Measurements from ENCODE around the gene PRDM16. TPM values are rescaled to one million over a fixed set of nuclear protein-coding genes. Genes with fewer than 3 reads are reported as not detected.

PRDM16 gene
- total and polyA plus RNA-seq, 4 donors: 0.05 to 0.67 (median 0.19) TPM

GRCh38 chr1:3307359-3307758 lies 238.4 kb downstream of the PRDM16 start:
- Histone ChIP-seq H3K27ac (ENCODE audit: low read depth in 1 of 2, low read length in 2 of 2) (no peak overlapping the region), H3K36me3 (ENCODE audit: control insufficient read depth in 4 of 4, insufficient read depth in 3 of 4, low read depth in 1 of 4, low read length in 3 of 4) (no peaks in the 10 kb centered on the region), H3K9me3 (ENCODE audit: control insufficient read depth in 4 of 4, low read length in 3 of 4) (peaks cover 0 to 1% (median 0%) of the 10 kb centered on the region in 4 donors), H3K9ac (ENCODE audit: low read depth in 1 of 2, low read length in 2 of 2) (no peak overlapping the region), H3K27me3 (ENCODE audit: control insufficient read depth in 4 of 4, insufficient read depth in 4 of 4, low read length in 3 of 4) (peaks cover 0 to 3% (median 0%) of the 10 kb centered on the region in 4 donors), H3K4me3 (ENCODE audit: low read depth in 1 of 3, low read length in 3 of 3) (no peak overlapping the region), H3K4me1 (ENCODE audit: control insufficient read depth in 4 of 4, insufficient read depth in 4 of 4, low read length in 3 of 4) (no peaks in the 10 kb centered on the region)
- no peak for DNase-seq (ENCODE audit: low spot score)
- WGBS: 85% methylated on average over 8 of the region's 8 CpGs
- no peak for TF ChIP-seq SP1 (IDR thresholded peaks at IDR 0.05)

- H3K4me3 ChIP-seq (ENCODE audit: low read depth in 1 of 3, low read length in 3 of 3): no peak overlapping the region
- no peaks in the 10 kb centered on the region for H3K36me3 ChIP-seq (ENCODE audit: control insufficient read depth in 4 of 4, insufficient read depth in 3 of 4, low read depth in 1 of 4, low read length in 3 of 4)
- TF ChIP-seq RXRA (IDR thresholded peaks at IDR 0.05) (no peak), REST (IDR thresholded peaks at IDR 0.05) (no peak), JUND (IDR thresholded peaks at IDR 0.05) (no peak), YY1 (IDR thresholded peaks at IDR 0.05) (no peak)
- no peaks in the 10 kb centered on the region for H3K4me1 ChIP-seq (ENCODE audit: control insufficient read depth in 4 of 4, insufficient read depth in 4 of 4, low read length in 3 of 4)
- no peaks in the 10 kb centered on the region for H3K9me3 ChIP-seq (ENCODE audit: control insufficient read depth in 4 of 4, low read length in 3 of 4)
- no peak overlapping the region for H3K27ac ChIP-seq (ENCODE audit: low read depth in 1 of 2, low read length in 2 of 2)
- peaks cover 0 to 3% (median 0%) of the 10 kb centered on the region in 4 donors for H3K27me3 ChIP-seq (ENCODE audit: control insufficient read depth in 4 of 4, insufficient read depth in 4 of 4, low read length in 3 of 4)
- DNase-seq (ENCODE audit: low spot score): no peak
- no peak overlapping the region for H3K9ac ChIP-seq (ENCODE audit: low read depth in 1 of 2, low read length in 2 of 2)
- 91% methylated on average over 11 of the region's 11 CpGs for WGBS
Measured at GRCh38 chr1:3308053-3308452, 239.1 kb downstream of the PRDM16 start.

- WGBS: 82% methylated on average over 25 of the region's 25 CpGs
- H3K27ac ChIP-seq (ENCODE audit: low read depth in 1 of 2, low read length in 2 of 2): no peak overlapping the region
- H3K9ac ChIP-seq (ENCODE audit: low read depth in 1 of 2, low read length in 2 of 2): no peak overlapping the region
- H3K36me3 ChIP-seq (ENCODE audit: control insufficient read depth in 4 of 4, insufficient read depth in 3 of 4, low read depth in 1 of 4, low read length in 3 of 4): no peaks in the 10 kb centered on the region
- H3K4me3 ChIP-seq (ENCODE audit: low read depth in 1 of 3, low read length in 3 of 3): no peak overlapping the region
- no peak for DNase-seq (ENCODE audit: low spot score)
- no peaks in the 10 kb centered on the region for H3K9me3 ChIP-seq (ENCODE audit: control insufficient read depth in 4 of 4, low read length in 3 of 4)
- peaks cover 0 to 8% (median 0%) of the 10 kb centered on the region in 4 donors for H3K27me3 ChIP-seq (ENCODE audit: control insufficient read depth in 4 of 4, insufficient read depth in 4 of 4, low read length in 3 of 4)
- no peaks in the 10 kb centered on the region for H3K4me1 ChIP-seq (ENCODE audit: control insufficient read depth in 4 of 4, insufficient read depth in 4 of 4, low read length in 3 of 4)
- TF ChIP-seq CTCF (IDR thresholded peaks at IDR 0.05; ENCODE audit: low read depth, low read length, missing input control) (no peak), ZBTB33 (IDR thresholded peaks at IDR 0.05) (no peak), YY1 (IDR thresholded peaks at IDR 0.05) (no peak), FOXA2 (IDR thresholded peaks at IDR 0.05) (no peak), HNF4G (IDR thresholded peaks at IDR 0.05) (no peak), NR2F2 (IDR thresholded peaks at IDR 0.05) (no peak), HNF4A (conservative IDR thresholded peaks at IDR 0.05) (no peak), REST (IDR thresholded peaks at IDR 0.05) (no peak), SP1 (IDR thresholded peaks at IDR 0.05) (no peak), GABPA (IDR thresholded peaks at IDR 0.05 in 1 of 2, conservative IDR thresholded peaks at IDR 0.05 in 1 of 2) (no peak), RAD21 (IDR thresholded peaks at IDR 0.05) (no peak), MAX (IDR thresholded peaks at IDR 0.05) (no peak), ATF3 (IDR thresholded peaks at IDR 0.05) (no peak), TAF1 (conservative IDR thresholded peaks at IDR 0.05) (no peak)
Measured at GRCh38 chr1:3310718-3311400, 241.9 kb downstream of the PRDM16 start.
